ENCODE measurements around the gene CIPC. TPM values are rescaled to one million over a fixed set of nuclear protein-coding genes. Genes with fewer than 3 reads are reported as not detected.

Gene CIPC
- total and polyA plus RNA-seq, 2 of the 4 experiments (the other 2 are of a cell fraction), result 6.6 to 12.9 TPM

DNA sequence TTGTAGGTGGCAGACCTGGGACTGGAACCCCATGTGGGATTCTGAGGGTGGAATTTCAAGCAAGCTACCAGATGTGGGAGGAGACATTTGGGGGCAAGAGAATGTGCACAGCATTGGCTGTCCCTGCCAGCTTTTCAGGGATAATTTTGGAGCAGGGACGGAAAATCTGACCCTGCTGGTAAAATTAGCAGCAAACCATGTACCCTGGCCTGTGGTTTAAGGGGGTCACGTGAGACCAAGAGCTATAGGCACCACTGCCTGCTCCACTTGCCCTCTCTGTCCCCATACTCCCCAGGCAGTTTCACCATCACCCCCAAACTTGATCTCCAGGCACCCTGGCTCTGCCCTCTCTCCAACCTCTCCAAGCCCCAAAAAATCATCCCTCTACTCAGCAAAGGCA, 57.0 kb downstream of the CIPC start:
- H4K5ac ChIP-seq (ENCODE audit: low read depth, low read length), result no peak overlapping the region
- H3K27me3 ChIP-seq (ENCODE audit: control insufficient read depth, insufficient read depth, low read length), result peaks cover 25% of the 10 kb centered on the region
- 0% methylated on average over 1 of the region's 2 CpGs; no CpG with 5 or more reads in 1 of the 2 experiments for WGBS, 2 experiments (ENCODE audit: extremely low coverage in 2 of 2, insufficient read length in 1 of 2)
- peaks cover 4% of the 10 kb centered on the region for H4K20me1 ChIP-seq (ENCODE audit: insufficient read depth, low read length)
- H4K8ac ChIP-seq (ENCODE audit: low read depth in 2 of 2, low read length in 2 of 2), result no peak overlapping the region
- H2AK5ac ChIP-seq (ENCODE audit: low read depth, low read length), result no peak overlapping the region
- H2AFZ ChIP-seq (replicated peaks; ENCODE audit: low read length, poor library complexity), result no peak overlapping the region
- no peak overlapping the region for H3K4me2 ChIP-seq (ENCODE audit: low read depth, low read length)
- H3K9me1 ChIP-seq (ENCODE audit: insufficient read depth, low read length), result 0 out of 2 replicates have a peak, but pooled peaks cover 5% of the 10 kb centered on the region
- H3K4ac ChIP-seq (ENCODE audit: low read depth, low read length), result no peak overlapping the region
- H3K36me3 ChIP-seq (ENCODE audit: control insufficient read depth, insufficient read depth, low read length), result no peaks in the 10 kb centered on the region
- H2BK20ac ChIP-seq (ENCODE audit: low read depth, low read length), result no peak overlapping the region
- in situ Hi-C loops (cut with MboI; ENCODE audit: low sequenced_read_pairs) (no loop called here), intact Hi-C loops (cut with micrococcal nuclease) (loop anchor here (10.0 kb wide), 1 partner anchor 300 kb away; the partner anchor contains the start of genes AHSA1 and VIPAS39), dilution Hi-C loops (cut with HindIII; ENCODE audit: low sequenced_read_pairs, unreplicated experiment) (no loop called here)
- ChIA-PET POLR2A (ENCODE audit: unreplicated experiment) (no interaction called here), CTCF (interaction anchor here (1.1 kb wide), 1 partner anchor 161 kb away, joined by 3 read pairs; no protein-coding TSS in a partner anchor)
- H3K56ac ChIP-seq (ENCODE audit: extremely low read depth, insufficient read depth, low read length), result no peak overlapping the region
- no peak overlapping the region for H3K27ac ChIP-seq (ENCODE audit: insufficient read depth, low read length)
- no peak overlapping the region for H3K18ac ChIP-seq (ENCODE audit: low read depth, low read length)
- H3K9ac ChIP-seq (ENCODE audit: low read depth, low read length), result no peak overlapping the region
- no peaks in the 10 kb centered on the region for H3K9me3 ChIP-seq (ENCODE audit: control insufficient read depth, insufficient read depth, low read length)
- no peak overlapping the region for H4K91ac ChIP-seq (ENCODE audit: insufficient read depth, low read depth, low read length)
- no peak overlapping the region for H2BK120ac ChIP-seq (ENCODE audit: low read depth, low read length)
- ATAC-seq (ENCODE audit: low read depth) (no peak), DNase-seq (no peak)
- no peak overlapping the region for H2BK5ac ChIP-seq (ENCODE audit: low read depth, low read length, poor library complexity, severe bottlenecking)
- no peak overlapping the region for H3K23ac ChIP-seq (ENCODE audit: low read depth, low read length)
- H2AK9ac ChIP-seq (replicated peaks; ENCODE audit: low read depth, low read length, poor library complexity), result no peak overlapping the region
- no peak overlapping the region for H3K4me3 ChIP-seq (ENCODE audit: insufficient read depth, low read depth, low read length)
- TF ChIP-seq CHD1 (IDR thresholded peaks at IDR 0.05; ENCODE audit: low read depth, low read length) (no peak), POLR2A (IDR thresholded peaks at IDR 0.05; ENCODE audit: low read depth, low read length) (no peak), MAFK (IDR thresholded peaks at IDR 0.05; ENCODE audit: low read depth, low read length) (no peak), RFX5 (IDR thresholded peaks at IDR 0.05; ENCODE audit: low read depth, low read length) (no peak), FOS (IDR thresholded peaks at IDR 0.05; ENCODE audit: low read depth, low read length) (no peak), SMC3 (IDR thresholded peaks at IDR 0.05; ENCODE audit: low read depth, low read length) (no peak), RAD21 (IDR thresholded peaks at IDR 0.05; ENCODE audit: low read length) (no peak), MAZ (IDR thresholded peaks at IDR 0.05; ENCODE audit: borderline replicate concordance, low read depth, low read length) (no peak), MXI1 (IDR thresholded peaks at IDR 0.05; ENCODE audit: borderline replicate concordance, low read depth, low read length) (no peak), RCOR1 (IDR thresholded peaks at IDR 0.05; ENCODE audit: insufficient replicate concordance, low read length) (no peak), BHLHE40 (IDR thresholded peaks at IDR 0.05; ENCODE audit: low read depth, low read length) (no peak), NFE2L2 (IDR thresholded peaks at IDR 0.05; ENCODE audit: low read depth, low read length) (no peak), CEBPB (IDR thresholded peaks at IDR 0.05; ENCODE audit: low read depth, low read length) (no peak)
- TF ChIP-seq, protein P1, sequence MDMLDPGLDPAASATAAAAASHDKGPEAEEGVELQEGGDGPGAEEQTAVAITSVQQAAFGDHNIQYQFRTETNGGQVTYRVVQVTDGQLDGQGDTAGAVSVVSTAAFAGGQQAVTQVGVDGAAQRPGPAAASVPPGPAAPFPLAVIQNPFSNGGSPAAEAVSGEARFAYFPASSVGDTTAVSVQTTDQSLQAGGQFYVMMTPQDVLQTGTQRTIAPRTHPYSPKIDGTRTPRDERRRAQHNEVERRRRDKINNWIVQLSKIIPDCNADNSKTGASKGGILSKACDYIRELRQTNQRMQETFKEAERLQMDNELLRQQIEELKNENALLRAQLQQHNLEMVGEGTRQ (IDR thresholded peaks at IDR 0.05; ENCODE audit: low read depth, low read length), result no peak
- TF ChIP-seq, protein P2, sequence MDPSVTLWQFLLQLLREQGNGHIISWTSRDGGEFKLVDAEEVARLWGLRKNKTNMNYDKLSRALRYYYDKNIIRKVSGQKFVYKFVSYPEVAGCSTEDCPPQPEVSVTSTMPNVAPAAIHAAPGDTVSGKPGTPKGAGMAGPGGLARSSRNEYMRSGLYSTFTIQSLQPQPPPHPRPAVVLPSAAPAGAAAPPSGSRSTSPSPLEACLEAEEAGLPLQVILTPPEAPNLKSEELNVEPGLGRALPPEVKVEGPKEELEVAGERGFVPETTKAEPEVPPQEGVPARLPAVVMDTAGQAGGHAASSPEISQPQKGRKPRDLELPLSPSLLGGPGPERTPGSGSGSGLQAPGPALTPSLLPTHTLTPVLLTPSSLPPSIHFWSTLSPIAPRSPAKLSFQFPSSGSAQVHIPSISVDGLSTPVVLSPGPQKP (IDR thresholded peaks at IDR 0.05; ENCODE audit: borderline replicate concordance, low read depth, low read length), result no peak
- TF ChIP-seq, protein P3, sequence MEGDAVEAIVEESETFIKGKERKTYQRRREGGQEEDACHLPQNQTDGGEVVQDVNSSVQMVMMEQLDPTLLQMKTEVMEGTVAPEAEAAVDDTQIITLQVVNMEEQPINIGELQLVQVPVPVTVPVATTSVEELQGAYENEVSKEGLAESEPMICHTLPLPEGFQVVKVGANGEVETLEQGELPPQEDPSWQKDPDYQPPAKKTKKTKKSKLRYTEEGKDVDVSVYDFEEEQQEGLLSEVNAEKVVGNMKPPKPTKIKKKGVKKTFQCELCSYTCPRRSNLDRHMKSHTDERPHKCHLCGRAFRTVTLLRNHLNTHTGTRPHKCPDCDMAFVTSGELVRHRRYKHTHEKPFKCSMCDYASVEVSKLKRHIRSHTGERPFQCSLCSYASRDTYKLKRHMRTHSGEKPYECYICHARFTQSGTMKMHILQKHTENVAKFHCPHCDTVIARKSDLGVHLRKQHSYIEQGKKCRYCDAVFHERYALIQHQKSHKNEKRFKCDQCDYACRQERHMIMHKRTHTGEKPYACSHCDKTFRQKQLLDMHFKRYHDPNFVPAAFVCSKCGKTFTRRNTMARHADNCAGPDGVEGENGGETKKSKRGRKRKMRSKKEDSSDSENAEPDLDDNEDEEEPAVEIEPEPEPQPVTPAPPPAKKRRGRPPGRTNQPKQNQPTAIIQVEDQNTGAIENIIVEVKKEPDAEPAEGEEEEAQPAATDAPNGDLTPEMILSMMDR (conservative IDR thresholded peaks at IDR 0.05; ENCODE audit: low read depth, low read length), result no peak
- H3K14ac ChIP-seq (replicated peaks; ENCODE audit: low read depth, low read length), result no peak overlapping the region
- H3K4me1 ChIP-seq (ENCODE audit: control insufficient read depth, insufficient read depth, low read length), result peaks cover 6% of the 10 kb centered on the region; the same call in 1 of the 2 replicates
- H3K79me1 ChIP-seq (ENCODE audit: low read depth in 1 of 2, low read length in 2 of 2), result no peaks in the 10 kb centered on the region
- BruUV-seq (replicated peaks), result no TSS peak
- H2BK15ac ChIP-seq (ENCODE audit: low read depth, low read length), result no peak overlapping the region

Measured in IMR-90 (cell line).